Urothelium cell line (cell line): ENCODE measurements around the gene NOL11.
"Not testable (repeated sequence)": the region's sequence is repeated elsewhere in the genome, so short reads cannot be mapped to it uniquely, and the experiment has no call there.

Experiments used
- DNase-seq: peaks from one replicate; pipeline ENCODE4 v3.0.0; 2011; ENCODE audit warnings: low spot score, mixed read lengths
- FAIRE-seq: peaks from 2 replicates; lab custom pipeline; 2011; peaks lifted over from hg19 to GRCh38; lab: Jason Lieb, UNC

Gene NOL11

DNA sequence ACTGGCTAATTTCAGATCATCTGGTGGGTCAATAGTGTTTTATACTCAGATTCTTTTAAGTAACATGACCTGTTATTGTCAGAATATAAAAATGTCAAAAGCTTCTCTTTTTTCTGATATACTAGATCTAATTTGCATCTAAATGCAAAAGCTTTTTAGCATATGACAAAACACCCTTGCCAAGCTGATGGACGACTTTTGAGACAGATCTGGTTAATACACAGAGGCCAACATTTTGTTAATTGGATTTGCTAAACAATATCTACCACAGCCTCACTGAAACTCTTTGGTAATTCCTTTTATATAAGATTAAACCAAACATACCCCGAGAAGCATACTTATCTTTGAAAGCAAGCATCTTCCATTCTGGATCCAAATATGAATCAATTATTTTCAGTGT lies 10.3 kb upstream of the NOL11 start:
- DNase-seq (no peak), FAIRE-seq (no peak)

- no peak for DNase-seq
- FAIRE-seq, result no peak
Measured at GRCh38 chr17:67708378-67708777, 9.4 kb upstream of the NOL11 start.

DNA sequence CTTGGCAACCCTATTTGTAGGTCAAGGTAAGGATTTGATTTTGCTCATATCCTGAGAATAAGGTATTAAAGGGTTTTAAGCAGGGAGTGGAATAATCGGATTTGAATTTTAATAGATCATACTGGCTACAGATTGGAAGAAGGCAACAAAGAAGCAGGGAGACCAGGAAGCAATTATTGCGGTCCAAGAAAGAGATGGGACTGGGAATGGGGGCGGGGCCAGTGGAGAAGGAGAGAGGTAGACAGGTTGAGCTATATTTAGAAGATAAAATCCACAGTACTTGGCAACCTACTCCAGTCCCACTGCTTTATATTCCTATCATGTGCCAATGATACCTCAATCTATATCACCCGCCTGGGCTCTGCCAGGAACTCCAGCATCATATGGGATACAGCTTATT lies 5.8 kb upstream of the NOL11 start:
- DNase-seq (no peak), FAIRE-seq (no peak)

GRCh38 chr17:67712375-67712774 lies 5.4 kb upstream of the NOL11 start:
- no peak for DNase-seq
- FAIRE-seq, result no peak

DNA sequence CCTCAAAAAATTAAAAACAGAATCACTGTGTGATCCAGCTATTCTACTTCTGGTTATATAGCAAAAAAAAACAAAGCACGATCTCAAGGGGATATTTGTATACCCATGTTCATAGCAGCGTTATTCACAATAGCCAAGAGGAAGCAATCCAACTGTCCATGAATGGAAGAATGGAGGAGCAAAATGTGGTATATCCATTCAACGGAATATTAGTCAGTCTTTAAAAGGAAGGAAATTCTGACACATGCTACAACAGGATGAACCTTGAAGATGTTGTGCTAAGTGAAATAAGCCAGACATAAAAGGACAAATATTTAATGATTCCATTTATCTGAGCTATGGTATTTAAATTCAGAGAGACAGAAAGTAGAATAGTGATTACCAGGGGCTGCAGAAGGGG lies 4.6 kb upstream of the NOL11 start:
- no peak for FAIRE-seq

DNA sequence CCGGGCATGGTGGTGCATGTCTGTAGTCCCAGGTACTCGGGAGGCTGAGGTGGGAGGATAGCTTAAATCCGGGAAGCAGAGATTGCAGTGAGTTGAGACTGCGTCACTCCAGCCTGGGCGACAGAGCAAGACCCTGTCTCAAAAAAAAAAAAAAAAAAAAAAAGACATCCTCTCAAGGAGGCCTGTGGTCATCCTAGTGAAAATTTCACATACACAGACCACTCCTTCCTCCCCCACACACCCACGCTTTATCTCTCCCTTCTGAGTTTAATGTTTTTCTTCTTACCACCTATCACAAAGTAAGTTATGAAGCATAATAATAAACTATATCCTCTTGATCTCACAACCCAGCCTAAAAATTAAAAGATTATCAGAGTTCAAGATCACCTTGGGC lies 1.3 kb upstream of the NOL11 start:
- FAIRE-seq, result no peak
- DNase-seq, result no peak

More for the DNA sequence above, 4.6 kb upstream of the NOL11 start:
- DNase-seq, result no peak

- no peak for DNase-seq
- no peak for FAIRE-seq
Measured at GRCh38 chr17:67717192-67717623, 528 bp upstream of the NOL11 start.

GRCh38 chr17:67718325-67718941 lies 697 bp downstream of the NOL11 start:
- peak; percentile 38 for DNase-seq

GRCh38 chr17:67725373-67725791 lies 7.6 kb downstream of the NOL11 start:
- no peak for FAIRE-seq

More at GRCh38 chr17:67718325-67718941, 697 bp downstream of the NOL11 start:
- FAIRE-seq, result no peak

GRCh38 chr17:67725807-67726206 lies 8.1 kb downstream of the NOL11 start:
- no peak for FAIRE-seq
- DNase-seq, result no peak

More at GRCh38 chr17:67725373-67725791, 7.6 kb downstream of the NOL11 start:
- no peak for DNase-seq

DNA sequence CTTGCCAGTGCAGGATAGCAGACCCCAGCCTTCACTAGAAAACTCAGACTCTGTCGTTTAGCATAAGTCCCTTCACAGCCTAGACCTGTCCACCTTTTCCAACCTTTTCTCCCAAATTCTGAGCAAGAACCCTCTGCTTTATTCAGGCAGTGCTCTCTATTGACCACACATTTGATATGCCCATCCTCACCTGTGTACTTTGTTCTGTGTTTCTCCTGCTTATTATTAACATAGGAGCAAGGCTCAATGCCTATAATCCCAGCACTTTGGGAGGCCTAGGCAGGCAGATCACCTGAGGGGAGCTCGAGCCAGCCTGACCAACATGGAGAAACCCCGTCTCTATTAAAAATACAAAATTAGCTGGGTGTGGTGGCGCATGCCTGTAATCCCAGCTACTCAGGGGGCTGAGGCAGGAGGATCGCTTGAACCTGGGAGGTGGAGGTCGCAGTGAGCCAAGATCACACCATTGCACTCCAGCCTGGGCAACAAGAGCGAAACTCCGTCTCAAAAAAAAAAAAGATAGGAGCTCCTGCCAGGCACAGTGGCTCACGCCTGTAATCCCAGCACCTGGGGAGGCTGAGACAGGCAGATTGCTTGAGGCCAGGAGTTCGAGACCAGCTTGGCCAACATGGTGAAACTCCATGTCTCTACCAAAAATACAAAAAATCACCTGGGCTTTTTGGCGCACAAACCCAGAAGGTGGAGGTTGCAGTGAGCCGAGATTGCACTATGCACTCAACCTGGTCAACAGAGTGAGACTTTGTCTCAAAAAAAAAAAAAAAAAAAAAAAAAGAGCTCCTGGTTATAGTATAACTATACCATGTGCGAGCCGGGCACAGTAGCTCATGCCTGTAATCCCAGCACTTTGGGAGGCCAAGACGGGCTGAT lies 9.7 kb downstream of the NOL11 start:
- not testable (repeated sequence) for FAIRE-seq, DNase-seq

GRCh38 chr17:67729903-67730302 lies 12.2 kb downstream of the NOL11 start:
- DNase-seq (no peak), FAIRE-seq (no peak)

- FAIRE-seq (no peak), DNase-seq (no peak)
Measured at GRCh38 chr17:67730731-67731130, 13.0 kb downstream of the NOL11 start.

GRCh38 chr17:67733449-67733848 lies 15.7 kb downstream of the NOL11 start:
- DNase-seq (no peak), FAIRE-seq (no peak)

GRCh38 chr17:67737145-67737544 lies 19.4 kb downstream of the NOL11 start:
- DNase-seq, result no peak
- FAIRE-seq, result no peak

DNA sequence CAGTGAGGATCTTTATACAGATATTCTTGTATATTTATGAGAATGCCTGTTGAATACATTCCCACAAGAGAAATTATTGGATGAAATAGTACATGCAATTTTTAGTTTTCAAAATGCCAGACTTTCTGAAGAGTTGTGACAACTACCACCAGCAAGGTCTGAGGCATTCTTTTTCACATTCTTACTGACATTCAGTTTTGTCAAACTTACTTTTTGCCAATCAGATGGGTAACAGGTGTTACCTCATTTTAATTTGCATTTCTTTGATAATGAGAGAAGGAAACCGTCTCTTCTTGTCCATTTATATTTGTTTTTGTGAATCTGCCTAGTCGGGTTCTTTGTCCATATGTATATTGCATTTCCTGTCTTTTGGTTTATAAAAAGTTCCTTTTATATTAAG lies 24.3 kb downstream of the NOL11 start:
- FAIRE-seq (no peak), DNase-seq (no peak)

DNA sequence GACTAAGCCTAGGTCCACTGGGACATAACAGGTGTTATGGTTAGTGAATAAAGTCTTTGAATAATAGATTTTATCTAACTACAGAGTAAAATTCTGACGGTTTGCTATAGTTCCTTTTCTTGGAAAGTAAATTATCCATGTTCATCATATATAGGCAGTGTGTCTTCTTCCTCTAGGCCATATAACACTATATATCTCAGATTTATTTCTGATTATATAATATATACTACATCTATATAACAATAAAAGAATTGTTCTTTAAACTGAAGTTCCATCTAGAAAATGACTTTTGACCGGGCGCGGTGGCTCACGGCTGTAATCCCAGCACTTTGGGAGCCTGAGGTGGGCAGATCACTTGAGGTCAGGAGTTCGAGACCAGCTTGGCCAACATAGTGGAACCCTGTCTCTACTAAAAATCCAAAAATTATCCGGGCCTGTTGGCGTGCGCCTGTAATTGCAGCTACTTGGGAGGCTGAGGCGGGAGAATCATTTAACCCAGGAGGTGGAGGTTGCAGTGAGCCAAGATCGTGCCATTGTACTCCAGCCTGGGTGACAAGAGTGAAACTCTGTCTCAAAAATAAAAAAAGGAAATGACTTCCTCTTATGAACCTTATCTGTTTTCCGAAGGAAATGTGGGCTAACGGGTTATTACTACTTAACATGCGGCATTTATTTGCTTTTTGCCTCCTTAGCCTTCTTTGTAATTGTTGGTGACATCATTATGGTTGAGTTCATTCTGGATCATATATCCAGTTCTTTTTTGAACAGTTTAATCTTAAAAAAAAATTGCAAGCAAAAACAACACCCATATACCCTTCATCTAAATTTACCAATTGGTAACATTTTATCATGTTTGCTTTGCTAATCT lies 29.2 kb downstream of the NOL11 start:
- FAIRE-seq (no peak), DNase-seq (no peak)

DNA sequence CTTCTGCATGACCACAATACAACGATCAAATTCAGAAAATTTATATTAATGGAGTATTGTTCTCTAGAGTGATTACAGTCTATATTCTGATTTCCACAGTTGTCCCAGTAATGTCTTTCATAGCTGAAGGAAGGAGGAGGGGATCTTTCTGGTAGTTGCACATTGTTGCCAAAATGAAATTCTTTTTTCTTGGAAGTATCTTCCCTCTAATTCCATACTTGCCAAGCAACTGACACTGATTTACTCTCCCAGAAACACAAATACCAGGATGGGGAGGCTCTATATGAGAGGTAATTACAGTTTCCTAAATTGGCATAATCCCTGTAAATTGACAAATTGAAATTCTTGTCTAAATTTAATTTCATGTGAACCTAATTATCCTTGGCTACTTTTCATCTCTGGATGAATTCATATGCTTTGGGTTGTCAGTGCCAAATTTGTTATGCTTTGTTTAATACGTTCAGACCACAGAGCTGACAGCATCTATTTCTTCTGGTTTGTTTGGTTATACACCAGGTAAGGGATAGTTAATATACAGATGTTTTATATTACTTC lies 30.0 kb downstream of the NOL11 start:
- FAIRE-seq (no peak), DNase-seq (no peak)

- DNase-seq (no peak), FAIRE-seq (no peak)
Measured at GRCh38 chr17:67750067-67750466, 32.3 kb downstream of the NOL11 start.

DNA sequence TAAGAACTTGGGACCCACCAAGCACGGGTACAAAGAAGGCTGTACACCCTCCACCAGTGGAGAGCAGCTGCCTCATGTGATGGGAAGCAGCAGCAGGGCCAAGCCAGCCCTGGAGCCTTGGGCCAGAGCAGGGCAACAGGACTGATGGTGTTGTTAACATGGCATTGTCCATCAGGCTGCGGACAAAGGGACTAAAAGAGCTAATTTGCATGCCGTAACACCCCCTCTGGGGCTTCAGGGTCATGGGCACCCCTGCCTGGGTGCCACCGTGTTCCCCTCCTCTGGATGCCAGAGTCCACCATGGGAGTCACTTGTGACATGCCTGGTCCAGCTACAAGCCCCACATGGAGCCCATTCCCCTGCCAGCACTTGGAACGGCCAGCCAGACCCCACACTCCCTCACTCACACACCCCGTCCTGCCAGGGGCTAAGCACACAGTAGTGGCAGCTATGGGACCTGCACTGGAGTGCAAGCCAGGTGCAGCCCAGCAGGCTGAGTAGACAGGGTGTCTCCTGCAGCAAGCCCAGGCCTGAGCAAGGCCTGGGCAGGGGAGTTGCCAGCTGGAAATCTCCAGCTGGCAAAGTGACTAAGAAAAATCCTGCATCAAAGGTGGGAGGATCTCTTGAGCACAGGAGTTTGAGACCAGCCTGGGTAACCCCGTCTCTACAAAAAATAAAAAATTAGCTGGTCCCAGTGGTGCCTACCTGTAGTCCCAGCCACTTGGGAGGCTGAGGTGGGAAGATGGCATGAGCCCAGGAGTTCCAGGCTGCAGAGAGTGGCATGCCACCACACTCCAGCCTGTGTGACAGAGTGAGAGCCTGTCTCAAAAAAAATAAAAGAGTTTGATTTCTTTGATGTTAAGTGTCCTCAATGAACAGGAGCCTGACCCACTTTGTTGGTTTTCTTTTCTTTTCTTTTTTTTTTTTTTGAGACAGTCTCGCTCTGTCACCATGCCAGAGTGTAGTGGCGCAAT lies 33.7 kb downstream of the NOL11 start:
- FAIRE-seq, result no peak
- DNase-seq, result no peak
